ENCODE results near the gene CUX1.

- no peak for TF ChIP-seq CTCF (IDR thresholded peaks at IDR 0.05)
- no peak for TF ChIP-seq EZH2 (IDR thresholded peaks at IDR 0.05)
- TF ChIP-seq EZH2phosphoT487 (IDR thresholded peaks at IDR 0.05) = no peak
Observed at GRCh38 chr7:101783381-101784181, 33.8 kb upstream of the CUX1 start.

All from neural progenitor cell (in vitro differentiated cells).